ENCODE measurements around the gene AXDND1.

DNA sequence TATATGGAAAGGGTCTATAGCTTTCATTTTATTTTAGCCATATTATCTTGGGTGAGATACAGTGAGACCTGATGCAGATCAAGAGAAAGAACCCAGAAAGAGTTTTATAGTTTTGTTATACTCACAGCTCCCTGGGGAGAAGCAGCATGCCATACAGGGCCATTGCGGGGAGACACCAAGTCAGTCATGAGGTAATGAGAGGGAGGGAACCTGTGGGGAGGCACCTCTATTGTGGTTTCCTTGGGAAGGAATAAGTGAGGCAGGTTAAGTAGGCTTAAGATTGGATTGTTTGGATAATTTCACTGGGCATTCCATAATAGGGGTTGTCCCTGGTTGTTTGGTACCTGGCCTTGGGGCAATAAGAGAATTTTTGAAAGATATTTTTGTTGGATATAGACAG, 19.7 kb downstream of the AXDND1 start:
- no peak for TF ChIP-seq EZH2 (IDR thresholded peaks at IDR 0.05; ENCODE audit: low read depth)
- TF ChIP-seq, protein P1, sequence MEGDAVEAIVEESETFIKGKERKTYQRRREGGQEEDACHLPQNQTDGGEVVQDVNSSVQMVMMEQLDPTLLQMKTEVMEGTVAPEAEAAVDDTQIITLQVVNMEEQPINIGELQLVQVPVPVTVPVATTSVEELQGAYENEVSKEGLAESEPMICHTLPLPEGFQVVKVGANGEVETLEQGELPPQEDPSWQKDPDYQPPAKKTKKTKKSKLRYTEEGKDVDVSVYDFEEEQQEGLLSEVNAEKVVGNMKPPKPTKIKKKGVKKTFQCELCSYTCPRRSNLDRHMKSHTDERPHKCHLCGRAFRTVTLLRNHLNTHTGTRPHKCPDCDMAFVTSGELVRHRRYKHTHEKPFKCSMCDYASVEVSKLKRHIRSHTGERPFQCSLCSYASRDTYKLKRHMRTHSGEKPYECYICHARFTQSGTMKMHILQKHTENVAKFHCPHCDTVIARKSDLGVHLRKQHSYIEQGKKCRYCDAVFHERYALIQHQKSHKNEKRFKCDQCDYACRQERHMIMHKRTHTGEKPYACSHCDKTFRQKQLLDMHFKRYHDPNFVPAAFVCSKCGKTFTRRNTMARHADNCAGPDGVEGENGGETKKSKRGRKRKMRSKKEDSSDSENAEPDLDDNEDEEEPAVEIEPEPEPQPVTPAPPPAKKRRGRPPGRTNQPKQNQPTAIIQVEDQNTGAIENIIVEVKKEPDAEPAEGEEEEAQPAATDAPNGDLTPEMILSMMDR (conservative IDR thresholded peaks at IDR 0.05): no peak

Measured in PC-9 (cell line).